OCI-M2 (cell line): ENCODE data around the gene DAAM2.

ENCODE experiments used
- DNase-seq: peaks from one replicate; lab custom pipeline; 2025; ENCODE audit not compliant: unreplicated experiment; lab: John Stamatoyannopoulos, UW

Gene DAAM2

DNA sequence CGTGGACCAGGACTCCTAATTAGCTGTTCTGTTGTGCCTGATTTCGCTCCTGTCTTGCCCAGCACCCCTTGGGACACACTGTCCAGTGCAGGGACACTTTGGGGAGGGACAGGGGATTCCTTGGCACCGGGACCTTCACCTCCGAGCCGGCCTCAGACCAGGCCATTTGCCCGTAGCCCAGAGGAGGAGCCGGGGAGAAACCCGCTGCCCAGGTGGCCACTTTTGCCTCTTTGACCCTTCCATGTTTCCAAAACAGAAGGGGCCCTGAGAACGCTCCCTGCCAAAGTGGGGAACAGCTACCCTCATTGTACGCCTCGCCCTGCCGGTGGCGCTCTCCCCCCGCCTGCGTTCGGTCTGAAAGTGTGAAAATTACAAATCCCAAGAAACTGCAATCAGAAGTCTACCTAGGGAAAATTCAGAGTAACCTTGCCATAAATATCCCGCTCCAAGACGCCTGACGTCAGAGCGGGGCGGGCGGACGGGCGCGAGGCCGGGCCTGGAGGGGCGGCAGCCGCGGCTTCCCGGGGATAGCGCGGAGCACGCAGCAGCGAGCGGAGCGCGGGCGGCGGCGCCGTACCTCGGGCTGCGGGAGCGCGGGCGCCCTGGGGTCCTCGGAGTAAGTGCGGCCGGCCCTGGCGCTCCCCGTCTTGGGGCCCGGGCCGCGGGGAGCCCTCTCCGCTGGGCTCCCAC is at the start of gene DAAM2:
Gene DAAM2, plus strand, starts transcription at position 527 of the 690 bp plus-strand sequence. CDS start 63,927 bp downstream, outside the sequence.
- DNase-seq: no peak

- no peak for DNase-seq
Observed at GRCh38 chr6:39746795-39747194, 45.4 kb upstream of the DAAM2 start.

DNA sequence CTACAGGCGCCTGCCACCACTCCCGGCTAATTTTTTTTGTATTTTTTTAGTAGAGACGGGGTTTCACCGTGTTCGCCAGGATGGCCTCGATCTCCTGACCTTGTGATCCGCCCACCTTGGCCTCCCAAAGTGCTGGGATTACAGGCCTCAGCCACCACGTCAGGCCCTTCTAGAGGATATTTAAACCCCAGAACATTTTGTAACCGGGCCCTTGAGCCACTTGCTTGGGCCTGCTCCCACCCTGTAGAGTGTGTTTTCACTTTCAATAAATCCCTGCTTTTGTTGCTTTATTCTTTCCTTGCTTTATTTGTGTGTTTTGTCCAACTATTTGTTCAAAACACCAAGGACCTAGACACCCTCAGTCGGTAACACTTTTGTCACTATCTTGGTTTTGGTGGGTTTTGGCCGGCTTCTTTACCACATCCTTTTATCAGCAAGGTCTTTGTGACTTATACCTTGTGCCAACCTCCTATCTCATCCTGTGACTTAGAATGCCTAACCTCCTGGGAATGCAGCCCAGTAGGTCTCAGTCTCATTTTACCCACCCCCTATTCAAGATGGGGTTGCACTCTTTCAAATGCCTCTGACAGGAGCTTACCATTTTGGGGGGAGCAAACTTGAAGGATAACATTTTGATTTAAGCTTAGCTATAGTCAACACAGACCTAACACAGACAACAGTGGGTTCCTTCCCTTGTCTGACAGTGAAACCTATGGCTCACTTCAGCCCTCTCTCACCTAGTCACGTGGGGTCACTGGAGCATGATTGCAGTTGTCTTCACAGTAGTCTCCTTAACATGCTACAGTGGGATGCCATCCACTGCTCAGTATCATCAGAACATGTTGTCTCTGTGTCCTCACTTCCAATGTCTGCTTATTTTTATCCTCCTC is 39.1 kb upstream of the DAAM2 start:
- DNase-seq: no peak

- DNase-seq: no peak
Observed at GRCh38 chr6:39753725-39754045, 38.5 kb upstream of the DAAM2 start.

DNA sequence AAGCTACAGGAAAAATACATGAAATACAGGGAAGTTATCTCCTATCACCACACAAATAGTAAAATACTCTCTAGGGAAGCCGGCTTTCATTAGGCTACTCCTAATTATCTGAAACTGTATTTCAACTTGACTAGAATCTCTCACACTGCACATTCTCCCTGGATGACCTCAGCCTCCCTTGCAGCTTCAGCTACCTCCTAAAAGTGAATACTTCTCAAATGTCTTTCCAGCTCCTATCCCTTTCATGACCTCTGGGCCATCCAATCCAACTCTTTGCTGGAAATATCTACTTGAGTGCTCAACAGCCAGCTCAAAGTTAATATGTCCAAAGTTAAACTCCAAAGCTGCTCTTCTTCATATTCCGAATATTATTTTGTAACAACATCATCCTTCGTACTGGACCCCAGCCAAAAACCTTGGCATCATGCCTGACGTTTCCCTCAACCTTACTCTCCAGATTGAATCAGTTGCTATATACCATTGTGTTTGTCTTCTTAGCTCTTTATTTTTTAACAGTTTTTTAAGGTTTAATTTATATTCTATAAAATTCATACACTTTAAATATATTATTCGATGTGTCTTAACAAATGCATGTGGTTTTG is 37.6 kb upstream of the DAAM2 start:
- DNase-seq: no peak

- DNase-seq: no peak
Observed at GRCh38 chr6:39755231-39755630, 36.9 kb upstream of the DAAM2 start.

- DNase-seq: no peak
Observed at GRCh38 chr6:39756582-39756981, 35.6 kb upstream of the DAAM2 start.

- DNase-seq: no peak
Observed at GRCh38 chr6:39758905-39759605, 33.1 kb upstream of the DAAM2 start.

GRCh38 chr6:39760226-39760952 is 31.8 kb upstream of the DAAM2 start:
- no peak for DNase-seq

DNA sequence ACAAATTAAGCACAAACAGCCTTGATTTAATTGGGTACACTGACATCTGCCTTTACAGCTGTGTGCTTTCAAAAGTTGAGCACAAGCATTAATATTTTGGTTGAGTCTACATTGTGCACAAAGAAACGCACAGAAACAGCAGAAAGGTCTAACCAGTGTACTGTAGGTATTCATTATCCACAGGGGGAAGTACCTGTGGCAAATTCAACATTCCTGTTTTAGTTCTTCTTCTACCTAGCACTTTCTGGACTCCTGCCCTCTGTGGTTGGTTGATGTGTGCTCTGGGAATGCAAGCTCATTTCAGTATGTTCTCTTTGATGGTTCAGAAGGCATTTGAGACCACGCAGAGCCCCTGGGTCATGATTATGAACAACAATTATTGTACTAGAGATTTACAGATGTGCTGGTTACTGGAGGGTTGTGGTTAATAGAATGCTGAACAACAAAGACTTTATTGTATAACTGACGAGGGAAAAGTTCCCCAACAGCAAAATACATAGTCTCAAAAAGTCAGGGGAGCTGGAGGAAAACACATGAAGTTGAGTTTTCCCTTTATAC is 26.6 kb upstream of the DAAM2 start:
- no peak for DNase-seq

DNA sequence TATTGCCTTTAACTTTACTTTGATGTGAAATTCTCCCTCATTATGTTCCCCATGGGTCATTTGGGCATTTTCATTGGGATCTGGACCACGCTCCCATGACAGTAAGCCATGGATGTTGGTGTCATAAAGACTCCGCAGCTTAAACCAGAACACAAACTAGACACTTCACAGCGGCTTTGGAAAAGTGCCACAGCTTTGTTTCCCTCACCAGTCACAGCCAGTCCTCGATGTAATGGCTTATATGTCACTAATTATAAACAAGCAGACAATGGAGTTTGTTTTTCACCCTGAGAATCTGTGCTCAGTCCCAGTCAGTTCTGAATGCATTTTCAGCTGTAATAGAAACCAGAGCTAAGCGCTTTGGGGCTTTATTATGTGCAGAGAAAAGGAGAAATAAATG is 23.2 kb upstream of the DAAM2 start:
- DNase-seq: no peak

DNA sequence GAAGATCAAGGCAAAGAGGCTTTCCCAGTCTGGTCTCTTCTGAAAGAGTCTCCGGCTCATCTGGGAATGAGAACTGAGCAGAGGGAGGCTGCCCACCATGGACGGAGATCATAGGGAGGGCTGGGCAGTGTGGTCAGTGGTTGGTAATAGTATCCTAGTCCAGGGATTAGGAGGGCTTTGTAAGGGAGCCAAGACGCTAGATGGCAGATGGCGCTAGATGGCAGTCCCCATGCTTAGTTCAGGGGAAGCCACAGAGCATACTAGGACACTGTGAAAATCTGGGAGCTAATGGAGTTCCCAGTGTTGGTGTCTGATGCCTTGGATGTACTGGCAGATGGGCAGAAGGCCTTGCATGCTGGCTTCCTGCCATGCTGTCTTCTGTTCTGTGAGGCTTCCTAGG is 21.7 kb upstream of the DAAM2 start:
- DNase-seq: no peak

DNA sequence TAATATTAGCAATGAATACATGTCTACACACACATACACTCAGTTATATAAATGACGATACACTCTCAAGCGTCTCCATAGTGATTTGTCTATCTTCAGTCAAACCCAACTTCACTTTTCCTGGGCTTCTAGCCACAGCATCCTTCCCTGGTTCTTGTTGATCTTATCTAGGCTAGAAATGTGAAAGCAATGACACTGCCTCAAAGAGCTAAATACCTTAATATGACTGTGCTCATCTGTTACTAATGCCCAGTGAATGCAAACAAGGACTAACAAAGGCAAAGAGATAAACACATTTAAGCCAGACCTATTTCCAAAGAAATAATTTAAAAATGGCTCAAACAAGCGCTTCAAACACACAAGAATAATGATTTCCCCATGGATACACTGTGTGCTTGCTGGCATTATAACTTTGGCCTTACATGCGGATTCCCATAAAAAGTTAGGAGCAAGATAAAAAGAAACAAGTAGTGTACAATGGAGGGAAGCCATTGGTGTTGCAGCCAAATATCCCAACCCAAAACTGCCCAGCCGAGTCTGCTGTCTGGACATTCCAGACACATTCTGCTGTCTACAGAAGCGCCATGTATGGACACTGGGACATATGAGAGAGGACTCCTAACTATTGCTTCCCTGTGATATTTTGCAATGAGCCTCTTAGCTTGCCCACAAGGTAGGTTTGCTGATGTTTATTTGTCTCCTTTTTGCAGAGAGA is 19.5 kb upstream of the DAAM2 start:
- no peak for DNase-seq

DNA sequence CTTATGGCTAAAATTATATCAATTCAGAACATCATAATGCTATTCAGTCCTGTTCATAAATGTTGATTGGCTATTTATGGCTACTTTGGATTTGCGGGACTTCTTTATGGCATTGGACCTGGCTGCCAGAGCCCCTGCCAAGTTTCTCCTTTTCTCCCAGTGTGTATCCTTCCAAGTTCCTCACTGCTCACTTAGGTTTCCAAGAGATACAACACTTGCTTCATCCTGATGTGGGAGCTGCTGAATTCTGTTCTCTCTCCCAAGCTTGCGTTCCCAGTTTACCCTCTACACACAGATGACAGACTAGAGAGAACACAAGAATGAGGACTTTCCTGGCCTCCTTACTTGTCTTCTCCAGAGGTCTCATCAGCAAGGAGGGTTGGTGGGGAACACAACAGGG is 18.4 kb upstream of the DAAM2 start:
- no peak for DNase-seq

DNA sequence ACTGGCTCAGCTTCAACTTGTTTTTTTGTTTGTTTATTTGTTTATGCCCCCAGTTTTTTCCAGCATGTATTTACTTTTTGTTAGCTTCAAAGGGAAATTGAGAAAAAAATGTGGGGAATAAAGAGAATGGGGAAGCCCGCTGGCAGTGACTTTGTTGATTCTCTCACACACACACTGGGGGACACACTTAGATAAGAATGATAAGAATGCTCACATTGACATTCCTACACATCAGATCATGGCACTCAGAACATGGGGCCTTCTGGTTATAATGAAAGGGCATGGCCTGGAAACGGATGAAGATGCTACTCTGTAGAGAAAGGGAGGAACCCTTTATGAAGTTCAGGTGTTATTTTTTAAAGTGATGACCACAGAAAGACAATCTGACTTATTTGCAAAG is 15.6 kb upstream of the DAAM2 start:
- no peak for DNase-seq

DNA sequence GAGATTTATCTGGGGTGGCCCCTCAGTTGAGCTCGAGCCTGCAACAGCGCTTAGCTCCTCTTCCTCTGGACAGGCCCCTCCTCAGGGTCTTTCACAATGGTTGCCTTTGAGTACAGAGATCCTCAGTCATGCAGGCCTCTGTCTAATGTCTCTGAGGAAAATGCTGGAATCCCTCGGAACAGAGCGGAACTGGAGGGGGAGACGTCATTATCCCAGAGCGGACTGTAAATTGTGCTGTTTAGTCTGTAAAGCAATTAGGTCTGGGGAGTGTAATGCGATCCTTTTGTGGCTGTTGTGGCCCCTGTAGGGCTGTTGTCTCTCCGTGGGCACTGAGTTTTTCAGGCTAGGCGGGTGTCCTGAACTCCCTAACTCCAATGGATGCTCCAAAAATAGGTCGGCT is 15.0 kb upstream of the DAAM2 start:
- DNase-seq: no peak

GRCh38 chr6:39777661-39778060 is 14.5 kb upstream of the DAAM2 start:
- no peak for DNase-seq

- DNase-seq: no peak
Observed at GRCh38 chr6:39778581-39779255, 13.5 kb upstream of the DAAM2 start.

- DNase-seq: no peak
Observed at GRCh38 chr6:39785281-39785680, 6.9 kb upstream of the DAAM2 start.
